Measurements from ENCODE around the gene DERL2. TPM values are rescaled to one million over a fixed set of nuclear protein-coding genes. Genes with fewer than 3 reads are reported as not detected.

Gene DERL2
- total RNA-seq, 4 donors from 2014 or later: 31.4 to 47.3 (median 42.2) TPM

- DNase-seq (ENCODE audit: low spot score): no peak
- TF ChIP-seq CTCF (IDR thresholded peaks at IDR 0.05): no peak
- ATAC-seq (ENCODE audit: low FRiP score): no peak
Observed at GRCh38 chr17:5513628-5514027, 27.6 kb upstream of the DERL2 start.

- ATAC-seq (ENCODE audit: low FRiP score) (peak; percentile 47), DNase-seq (ENCODE audit: low spot score) (peak; percentile 28)
- no peak for TF ChIP-seq CTCF (IDR thresholded peaks at IDR 0.05)
Observed at GRCh38 chr17:5511401-5512225, 25.6 kb upstream of the DERL2 start.

GRCh38 chr17:5510771-5511170, 24.8 kb upstream of the DERL2 start:
- DNase-seq (ENCODE audit: low spot score) (no peak), ATAC-seq (ENCODE audit: low FRiP score) (no peak)
- no peak for TF ChIP-seq CTCF (IDR thresholded peaks at IDR 0.05)

GRCh38 chr17:5509482-5509881, 23.5 kb upstream of the DERL2 start:
- TF ChIP-seq CTCF (IDR thresholded peaks at IDR 0.05): no peak
- ATAC-seq (ENCODE audit: low FRiP score) (no peak), DNase-seq (ENCODE audit: low spot score) (no peak)

- TF ChIP-seq CTCF (IDR thresholded peaks at IDR 0.05): no peak
- DNase-seq (ENCODE audit: low spot score) (no peak), ATAC-seq (ENCODE audit: low FRiP score) (no peak)
Observed at GRCh38 chr17:5508810-5509209, 22.8 kb upstream of the DERL2 start.

- no peak for TF ChIP-seq CTCF (IDR thresholded peaks at IDR 0.05)
- ATAC-seq (ENCODE audit: low FRiP score): no peak
- no peak for DNase-seq (ENCODE audit: low spot score)
Observed at GRCh38 chr17:5506307-5506706, 20.3 kb upstream of the DERL2 start.

GRCh38 chr17:5502552-5502951, 16.6 kb upstream of the DERL2 start:
- ATAC-seq (ENCODE audit: low FRiP score): no peak

More at GRCh38 chr17:5502552-5502951, 16.6 kb upstream of the DERL2 start:
- no peak for DNase-seq (ENCODE audit: low spot score)
- no peak for TF ChIP-seq CTCF (IDR thresholded peaks at IDR 0.05)

Measured in omental fat pad (tissue), 4 donors.